AG04450 (cell line): Measurements from ENCODE around the gene SSTR1. TPM values are rescaled to one million over a fixed set of nuclear protein-coding genes. Genes with fewer than 3 reads are reported as not detected.

ENCODE experiments used
- CTCF ChIA-PET: fragments of 300-600, 350-600 bp; formaldehyde crosslinking; extraction: SDS; loops from one replicate; lab custom pipeline; 2022; ENCODE audit warnings: antibody characterized with exemption, inconsistent platforms; lab: Charles Lee
- POLR2A ChIA-PET: fragments of 350-600 bp; formaldehyde crosslinking; extraction: SDS; loops from one replicate; lab custom pipeline; 2021; ENCODE audit warnings: antibody characterized with exemption, inconsistent platforms; lab: Yijun Ruan, JAX
- DNase-seq: peaks from one replicate; pipeline ENCODE4 v3.0.0-alpha.2; 2011; ENCODE audit warnings: low read depth, low spot score
- H3K27ac ChIP-seq: one replicate; pipeline ENCODE4 v1.5.1; 2012; ENCODE audit warnings: low read depth, low read length, control low read depth
- H3K27me3 ChIP-seq: one replicate; pipeline ENCODE4 v1.6.0; 2012; ENCODE audit warnings: low read length; ENCODE audit not compliant: control insufficient read depth, insufficient read depth
- H3K4me3 ChIP-seq: 2 replicates; pipeline ENCODE4 v1.5.1; 2011; ENCODE audit warnings: mild to moderate bottlenecking, low read depth, low read length, control low read depth
- H3K9me3 ChIP-seq: 2 replicates; pipeline ENCODE4 v1.5.1; 2012; ENCODE audit warnings: low read length; ENCODE audit not compliant: control insufficient read depth, insufficient read depth
- polyA plus RNA-seq: library from polyadenylated mRNA; depleted of rRNA; stranded (reverse); fragments of >200 nt; gene quantifications from 2 replicates; pipeline ENCODE4 v1.2.3, GENCODE V29; 2011; rRNA removed
- TF ChIP-seq, protein P1 (sequence below): IDR thresholded peaks from 2 replicates; pipeline ENCODE4 v1.5.1; 2011; ENCODE audit warnings: low read depth, low read length, control low read depth, inconsistent platforms

Gene SSTR1
- polyA plus RNA-seq, 1 experiment, result 1.2 TPM

DNA sequence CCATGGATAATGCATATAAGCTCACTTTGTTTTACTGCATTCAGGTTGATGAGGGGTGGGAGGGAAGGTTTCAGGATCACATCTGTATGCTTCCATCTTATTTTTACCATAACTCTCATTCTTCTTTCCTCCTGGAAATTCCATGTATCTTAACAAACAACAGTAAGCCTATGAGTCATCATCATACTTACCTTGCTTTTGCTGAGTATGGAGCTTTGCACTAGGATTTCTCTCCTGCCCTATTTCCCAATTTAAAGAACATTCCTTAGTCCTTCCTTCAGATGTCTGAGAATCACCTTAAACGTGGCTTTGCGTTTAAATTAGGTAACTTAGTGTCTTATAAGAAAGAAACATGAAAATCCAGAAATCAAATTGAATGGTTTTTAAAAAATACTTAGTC is 49.8 kb downstream of the SSTR1 start:
- no peak overlapping the region for H3K27ac ChIP-seq
- peaks cover 13% of the 10 kb centered on the region; the same call in 1 of the 2 replicates for H3K9me3 ChIP-seq
- ChIA-PET POLR2A (no interaction called here), CTCF (interaction anchor here (1.7 kb wide), 1 partner anchor 59 kb away, joined by 5 read pairs; no protein-coding TSS in a partner anchor)
- H3K27me3 ChIP-seq, result peaks cover 4% of the 10 kb centered on the region
- TF ChIP-seq, protein P1, sequence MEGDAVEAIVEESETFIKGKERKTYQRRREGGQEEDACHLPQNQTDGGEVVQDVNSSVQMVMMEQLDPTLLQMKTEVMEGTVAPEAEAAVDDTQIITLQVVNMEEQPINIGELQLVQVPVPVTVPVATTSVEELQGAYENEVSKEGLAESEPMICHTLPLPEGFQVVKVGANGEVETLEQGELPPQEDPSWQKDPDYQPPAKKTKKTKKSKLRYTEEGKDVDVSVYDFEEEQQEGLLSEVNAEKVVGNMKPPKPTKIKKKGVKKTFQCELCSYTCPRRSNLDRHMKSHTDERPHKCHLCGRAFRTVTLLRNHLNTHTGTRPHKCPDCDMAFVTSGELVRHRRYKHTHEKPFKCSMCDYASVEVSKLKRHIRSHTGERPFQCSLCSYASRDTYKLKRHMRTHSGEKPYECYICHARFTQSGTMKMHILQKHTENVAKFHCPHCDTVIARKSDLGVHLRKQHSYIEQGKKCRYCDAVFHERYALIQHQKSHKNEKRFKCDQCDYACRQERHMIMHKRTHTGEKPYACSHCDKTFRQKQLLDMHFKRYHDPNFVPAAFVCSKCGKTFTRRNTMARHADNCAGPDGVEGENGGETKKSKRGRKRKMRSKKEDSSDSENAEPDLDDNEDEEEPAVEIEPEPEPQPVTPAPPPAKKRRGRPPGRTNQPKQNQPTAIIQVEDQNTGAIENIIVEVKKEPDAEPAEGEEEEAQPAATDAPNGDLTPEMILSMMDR, result no peak
- DNase-seq, result no peak
- no peak overlapping the region for H3K4me3 ChIP-seq

DNA sequence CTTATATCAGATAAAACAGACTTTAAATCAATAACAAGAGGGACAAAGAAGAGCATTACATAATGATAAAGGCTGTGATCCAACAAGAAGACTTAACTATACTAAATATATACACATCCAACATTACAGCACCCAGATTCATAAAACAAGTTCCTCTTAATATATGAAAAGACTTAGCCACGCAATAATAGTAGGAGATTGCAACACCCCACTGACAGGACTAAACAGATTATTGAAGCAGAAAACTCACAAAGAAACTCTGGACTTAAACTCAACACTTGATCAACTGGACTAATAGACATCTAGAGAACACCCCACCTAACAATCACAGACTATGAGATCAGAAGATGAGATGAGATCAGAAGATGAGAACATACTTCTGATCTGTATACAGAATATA is 53.9 kb downstream of the SSTR1 start:
- Histone ChIP-seq H3K4me3 (no peak overlapping the region), H3K9me3 (no peaks in the 10 kb centered on the region), H3K27me3 (no peaks in the 10 kb centered on the region), H3K27ac (no peak overlapping the region)
- DNase-seq, result no peak
- POLR2A ChIA-PET, result no interaction called here
- TF ChIP-seq, protein P1, result no peak
- CTCF ChIA-PET, result no interaction called here

Other genes starting within 250 kb of the SSTR1 start
- 0.25 and 0.38 TPM in 2 replicates for gene CLEC14A, start 48.2 kb downstream of the SSTR1 start, polyA plus RNA-seq